ENCODE measurements around the gene MGST3.

- TF ChIP-seq, protein P1, sequence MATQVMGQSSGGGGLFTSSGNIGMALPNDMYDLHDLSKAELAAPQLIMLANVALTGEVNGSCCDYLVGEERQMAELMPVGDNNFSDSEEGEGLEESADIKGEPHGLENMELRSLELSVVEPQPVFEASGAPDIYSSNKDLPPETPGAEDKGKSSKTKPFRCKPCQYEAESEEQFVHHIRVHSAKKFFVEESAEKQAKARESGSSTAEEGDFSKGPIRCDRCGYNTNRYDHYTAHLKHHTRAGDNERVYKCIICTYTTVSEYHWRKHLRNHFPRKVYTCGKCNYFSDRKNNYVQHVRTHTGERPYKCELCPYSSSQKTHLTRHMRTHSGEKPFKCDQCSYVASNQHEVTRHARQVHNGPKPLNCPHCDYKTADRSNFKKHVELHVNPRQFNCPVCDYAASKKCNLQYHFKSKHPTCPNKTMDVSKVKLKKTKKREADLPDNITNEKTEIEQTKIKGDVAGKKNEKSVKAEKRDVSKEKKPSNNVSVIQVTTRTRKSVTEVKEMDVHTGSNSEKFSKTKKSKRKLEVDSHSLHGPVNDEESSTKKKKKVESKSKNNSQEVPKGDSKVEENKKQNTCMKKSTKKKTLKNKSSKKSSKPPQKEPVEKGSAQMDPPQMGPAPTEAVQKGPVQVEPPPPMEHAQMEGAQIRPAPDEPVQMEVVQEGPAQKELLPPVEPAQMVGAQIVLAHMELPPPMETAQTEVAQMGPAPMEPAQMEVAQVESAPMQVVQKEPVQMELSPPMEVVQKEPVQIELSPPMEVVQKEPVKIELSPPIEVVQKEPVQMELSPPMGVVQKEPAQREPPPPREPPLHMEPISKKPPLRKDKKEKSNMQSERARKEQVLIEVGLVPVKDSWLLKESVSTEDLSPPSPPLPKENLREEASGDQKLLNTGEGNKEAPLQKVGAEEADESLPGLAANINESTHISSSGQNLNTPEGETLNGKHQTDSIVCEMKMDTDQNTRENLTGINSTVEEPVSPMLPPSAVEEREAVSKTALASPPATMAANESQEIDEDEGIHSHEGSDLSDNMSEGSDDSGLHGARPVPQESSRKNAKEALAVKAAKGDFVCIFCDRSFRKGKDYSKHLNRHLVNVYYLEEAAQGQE (IDR thresholded peaks at IDR 0.05; ENCODE audit: insufficient read depth in 1 of 2, low read depth in 2 of 2, low read length in 2 of 2) = no peak
- TF ChIP-seq POLR2AphosphoS5 (IDR thresholded peaks at IDR 0.05; ENCODE audit: low read depth, low read length) = no peak
These were observed 28.5 kb downstream of the MGST3 start for GRCh38 chr1:165659581-165659895.

All from PFSK-1 (cell line).